NCI-H1417 treated with DMSO at 0.1 percent for 48 hours (cell line): ENCODE data around the gene CDH3.
A peak's percentile ranks its signal among the peaks of the same experiment; 100 is the strongest.

Experiments used
- DNase-seq: peaks from one replicate; lab custom pipeline; 2025; lab: John Stamatoyannopoulos, UW

Gene CDH3

GRCh38 chr16:68737730-68738629, 92.9 kb downstream of the CDH3 start:
- no peak for DNase-seq

- no peak for DNase-seq
Observed at GRCh38 chr16:68739964-68740627, 95.0 kb downstream of the CDH3 start.

GRCh38 chr16:68740628-68741346, 95.7 kb downstream of the CDH3 start:
- no peak for DNase-seq

GRCh38 chr16:68743664-68744063, 98.6 kb downstream of the CDH3 start:
- no peak for DNase-seq

- DNase-seq = peak; percentile 78
Observed at GRCh38 chr16:68744744-68745280, 99.7 kb downstream of the CDH3 start.

- DNase-seq = no peak
Observed at GRCh38 chr16:68746951-68747350, 101.8 kb downstream of the CDH3 start.

- no peak for DNase-seq
Observed at GRCh38 chr16:68749432-68749831, 104.3 kb downstream of the CDH3 start.
